GM13977 (cell line): ENCODE results near the gene H2AZ2.
A peak's percentile ranks its signal among the peaks of the same experiment; 100 is the strongest.

ENCODE experiments used
- DNase-seq: peaks from one replicate; pipeline ENCODE4 v3.0.0; 2012; ENCODE audit warnings: low spot score
- CTCF ChIP-seq: IDR thresholded peaks from 2 replicates; pipeline ENCODE4 v1.5.1; 2012; ENCODE audit warnings: mild to moderate bottlenecking, control low read depth; ENCODE audit not compliant: insufficient read depth; ENCODE audit errors: extremely low read depth, missing control alignments
- in situ Hi-C: fragments of 300-500 bp; cut with MboI; formaldehyde crosslinking; loops from one replicate; pipeline ENCODE4 v1.12.0; 2022; ENCODE audit warnings: low sequenced_read_pairs, low pct_unique_long_range_greater_than_20kb, mixed read lengths, inconsistent platforms; ENCODE audit not compliant: unreplicated experiment

Gene H2AZ2

GRCh38 chr7:44847920-44848634 is at the start of gene H2AZ2:
H2AZ2 (minus strand) TSS chr7:44848087; CDS start chr7:44847971, 116 bp downstream.
- TF ChIP-seq CTCF = no peak
- in situ Hi-C loops = loop anchor here (10.0 kb wide), 1 partner anchor 263 kb away; the partner anchor contains the start of gene TMED4
- DNase-seq = peak; percentile 98

GRCh38 chr7:44897309-44897708 is 49.4 kb upstream of the H2AZ2 start:
- no peak for TF ChIP-seq CTCF
- in situ Hi-C loops = no loop called here
- no peak for DNase-seq

GRCh38 chr7:44894888-44895580 is 47.1 kb upstream of the H2AZ2 start:
- in situ Hi-C loops = no loop called here
- no peak for DNase-seq

GRCh38 chr7:44893710-44894234 is 45.9 kb upstream of the H2AZ2 start:
- DNase-seq = no peak
- TF ChIP-seq CTCF = no peak
- in situ Hi-C loops = no loop called here

More at GRCh38 chr7:44894888-44895580, 47.1 kb upstream of the H2AZ2 start:
- TF ChIP-seq CTCF = no peak

- in situ Hi-C loops = no loop called here
- TF ChIP-seq CTCF = no peak
- no peak for DNase-seq
Observed at GRCh38 chr7:44891791-44892190, 43.9 kb upstream of the H2AZ2 start.

GRCh38 chr7:44891372-44891771 is 43.5 kb upstream of the H2AZ2 start:
- TF ChIP-seq CTCF = no peak
- no peak for DNase-seq
- in situ Hi-C loops = no loop called here
